Measurements from ENCODE around the gene WDR70.
"Not testable (repeated sequence)": the region's sequence is repeated elsewhere in the genome, so short reads cannot be mapped to it uniquely, and the experiment has no call there.

The WDR70 gene

DNA sequence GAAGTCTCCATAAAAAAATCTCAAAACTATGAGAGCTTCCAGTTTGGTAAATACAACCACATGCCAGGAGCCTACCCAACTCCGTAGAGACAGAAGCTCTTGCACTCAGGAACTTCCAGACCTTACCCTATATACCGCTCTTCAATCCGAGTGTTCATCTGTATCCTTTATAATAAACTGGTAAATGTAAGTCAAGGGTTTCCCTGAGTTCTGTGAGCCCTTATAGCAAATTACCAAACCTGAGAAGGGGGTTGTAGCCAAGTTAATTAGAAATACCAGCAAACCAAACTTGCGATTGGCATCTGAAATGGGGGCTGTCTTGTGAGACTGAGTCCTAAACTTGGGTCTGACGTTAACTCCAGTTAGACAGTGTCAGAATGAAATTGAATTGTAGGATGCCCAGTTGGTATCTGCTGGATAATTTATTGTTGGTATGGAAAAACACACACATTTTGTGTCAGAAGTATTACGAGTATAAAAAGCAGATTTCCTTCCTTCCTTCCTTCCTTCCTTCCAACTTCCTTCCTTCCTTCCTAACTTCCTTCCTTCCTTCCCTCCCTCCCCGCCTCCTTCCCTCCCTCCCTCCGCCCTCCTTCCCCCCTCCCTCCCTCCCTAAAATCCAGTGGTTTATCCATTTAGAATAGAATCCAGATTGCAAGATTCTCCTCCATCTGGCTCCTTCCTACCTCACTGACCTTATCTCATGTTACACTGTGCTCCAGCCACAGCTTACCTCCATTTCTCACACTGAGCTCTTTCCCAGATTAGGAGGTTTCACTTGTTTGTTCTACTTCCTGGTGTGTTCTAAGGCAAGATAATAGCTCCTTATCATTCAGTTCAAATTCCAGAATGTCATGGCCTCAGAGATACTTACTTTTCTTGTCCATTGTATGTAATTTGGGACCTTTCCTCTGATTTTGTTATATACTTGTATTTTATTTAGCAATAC, 196.7 kb downstream of the WDR70 start:
- DNase-seq = no peak

DNA sequence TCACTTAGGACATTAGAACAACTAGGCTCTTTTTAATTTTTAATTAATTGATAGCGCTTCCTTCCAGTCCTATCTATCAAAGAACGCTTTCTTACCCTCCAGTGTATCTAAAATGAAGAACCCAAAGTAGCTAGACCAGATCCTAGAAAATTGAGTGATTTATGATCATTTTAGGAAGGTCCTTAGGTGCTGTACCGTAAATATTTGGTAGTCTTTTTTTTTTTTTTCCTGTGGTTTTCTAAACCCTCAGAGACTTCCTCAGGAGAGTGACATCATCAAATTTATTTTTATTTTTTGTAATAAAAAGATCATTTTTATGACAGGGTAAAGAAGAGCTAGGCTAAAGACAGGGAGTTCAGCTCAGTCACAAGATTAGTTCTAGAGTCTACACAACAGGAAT, 197.4 kb downstream of the WDR70 start:
- DNase-seq = no peak

DNA sequence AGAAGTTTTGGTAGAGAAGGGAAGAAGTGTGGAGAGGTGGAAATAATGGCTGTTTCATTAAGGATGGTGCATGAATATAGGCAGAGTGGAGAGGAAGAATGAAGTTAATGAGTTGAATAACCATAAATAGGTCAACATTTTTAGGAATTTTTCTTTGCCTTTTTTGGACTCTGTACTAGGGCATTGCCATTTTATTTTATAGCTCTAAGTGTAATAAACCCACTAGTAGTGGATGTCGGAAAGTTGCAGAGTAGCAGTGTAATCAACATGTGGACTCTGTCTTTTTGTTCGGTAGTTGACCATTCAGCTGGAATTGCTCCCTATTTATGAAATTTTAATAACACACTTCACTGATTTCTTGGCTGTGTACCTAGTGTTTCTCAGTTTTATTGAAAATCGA, 199.1 kb downstream of the WDR70 start:
- DNase-seq = no peak

DNA sequence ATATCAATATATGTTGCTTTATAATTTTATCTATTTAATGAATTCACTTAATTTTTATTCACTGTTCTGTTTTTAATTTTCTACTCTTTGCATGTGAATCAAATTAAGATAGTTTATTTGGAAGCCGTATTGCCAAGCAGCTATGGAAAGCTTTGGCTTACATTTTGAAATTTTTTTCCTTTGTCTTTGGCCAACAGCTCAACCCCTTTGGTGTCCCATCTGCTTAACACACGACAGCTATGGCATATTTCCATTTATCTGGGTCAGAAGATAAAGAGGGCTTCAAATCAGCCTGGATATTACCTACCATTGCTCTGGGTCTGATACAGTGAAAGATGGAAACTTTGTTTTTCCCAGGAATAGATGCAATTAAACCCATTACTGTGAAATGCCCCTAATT, 201.0 kb downstream of the WDR70 start:
- no peak for DNase-seq

DNA sequence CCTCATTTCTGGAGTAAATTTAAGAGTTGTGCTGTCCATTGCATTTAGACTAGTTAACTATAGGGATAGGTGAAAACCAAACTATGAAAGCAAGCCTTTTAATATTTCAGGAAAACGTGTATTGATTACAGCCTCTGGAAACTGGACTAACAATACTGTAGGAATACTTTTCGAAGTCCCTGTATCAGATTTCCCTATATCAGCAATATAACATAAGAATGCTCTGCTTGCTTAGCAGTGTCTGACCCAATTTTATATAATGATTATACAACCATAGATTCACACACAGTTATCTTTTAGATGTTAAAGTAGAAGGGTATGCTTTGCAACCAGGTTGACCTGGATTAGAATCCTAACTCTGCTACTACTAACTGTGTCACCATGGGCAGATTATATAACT, 203.1 kb downstream of the WDR70 start:
- no peak for DNase-seq

DNA sequence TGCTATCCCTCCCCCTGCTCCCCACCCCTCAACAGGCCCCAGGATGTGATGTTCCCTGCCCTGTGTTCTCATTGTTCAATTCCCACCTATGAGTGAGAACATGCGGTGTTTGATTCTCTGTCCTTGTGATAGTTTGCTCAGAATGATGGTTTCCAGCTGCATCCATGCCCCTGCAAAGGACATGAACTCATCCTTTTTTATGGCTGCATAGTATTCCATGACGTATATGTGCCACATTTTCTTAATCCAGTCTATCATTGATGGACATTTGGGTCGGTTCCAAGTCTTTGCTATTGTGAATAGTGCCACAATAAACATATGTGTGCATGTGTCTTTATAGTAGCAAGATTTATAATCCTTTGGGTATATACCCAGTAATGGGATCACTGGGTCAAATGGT, 214.2 kb downstream of the WDR70 start:
- not testable (repeated sequence) for DNase-seq

DNA sequence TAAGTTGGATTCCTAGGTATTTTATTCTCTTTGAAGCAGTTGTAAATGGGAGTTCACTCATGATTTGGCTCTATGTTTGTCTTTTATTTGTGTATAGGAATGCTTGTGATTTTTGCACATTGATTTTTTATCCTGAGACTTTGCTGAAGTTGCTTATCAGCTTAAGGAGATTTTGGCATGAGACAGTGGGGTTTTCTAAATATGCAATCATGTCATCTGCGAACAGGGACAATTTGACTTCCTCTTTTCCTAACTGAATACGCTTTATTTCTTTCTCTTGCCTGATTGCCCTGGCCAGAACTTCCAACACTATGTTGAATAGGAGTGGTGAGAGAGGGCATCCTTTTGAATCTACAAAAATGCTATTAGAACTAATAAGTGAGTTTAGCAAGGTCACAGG, 215.7 kb downstream of the WDR70 start:
- not testable (repeated sequence) for DNase-seq

DNA sequence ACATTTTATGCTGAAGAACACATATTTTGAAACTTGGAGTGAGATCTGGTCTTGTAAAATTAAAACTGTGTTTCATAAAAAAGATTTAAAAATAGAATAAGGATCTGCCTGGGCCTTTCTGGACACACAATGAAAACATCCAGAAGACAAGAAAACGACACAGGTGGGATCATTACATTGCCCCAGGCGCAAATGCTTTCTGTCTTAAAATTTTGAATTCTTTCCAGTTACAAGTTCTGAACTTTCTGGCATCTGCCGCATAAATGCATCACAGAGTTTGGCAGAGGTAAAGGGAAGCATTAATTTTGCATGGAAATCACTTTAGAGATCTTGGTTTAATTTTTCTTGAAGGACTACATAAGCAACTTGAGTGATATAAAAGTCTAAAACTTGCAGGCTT, 219.6 kb downstream of the WDR70 start:
- no peak for DNase-seq

DNA sequence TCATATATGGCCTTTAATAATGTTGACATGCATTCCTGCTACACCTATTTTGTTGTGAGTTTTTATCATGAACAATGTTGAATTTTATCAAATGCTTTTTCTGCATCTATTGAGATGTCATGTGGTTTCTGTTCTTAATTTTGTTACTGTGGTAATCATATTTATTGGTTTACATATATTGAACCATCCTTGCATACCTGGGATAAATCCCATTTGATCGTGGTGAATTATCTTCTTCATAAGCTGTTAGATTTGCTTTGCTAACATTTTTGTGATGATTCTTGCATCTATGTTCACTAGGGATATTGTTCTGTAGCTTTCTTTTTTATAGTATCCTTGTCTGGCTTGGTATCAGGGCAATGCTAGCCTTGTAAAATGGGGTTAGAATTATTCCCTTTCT, 222.0 kb downstream of the WDR70 start:
- no peak for DNase-seq

DNA sequence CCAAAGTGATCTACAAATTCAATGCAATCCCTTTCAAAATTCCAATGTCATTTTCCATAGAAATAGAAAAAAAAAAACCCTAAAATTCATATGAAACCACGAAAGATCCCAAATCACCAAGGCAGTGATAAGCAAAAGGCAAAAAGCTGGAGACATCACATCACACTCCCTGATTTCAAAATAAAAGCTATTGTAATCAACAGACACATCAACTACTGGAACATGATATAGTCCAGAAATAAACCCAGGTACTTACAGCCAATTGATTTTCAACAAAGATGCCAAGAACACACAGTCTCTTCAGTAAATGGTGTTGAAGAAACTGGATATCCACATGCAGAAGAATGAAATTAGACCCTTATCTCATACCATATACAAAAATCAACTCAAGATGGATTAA, 224.0 kb downstream of the WDR70 start:
- DNase-seq = no peak

DNA sequence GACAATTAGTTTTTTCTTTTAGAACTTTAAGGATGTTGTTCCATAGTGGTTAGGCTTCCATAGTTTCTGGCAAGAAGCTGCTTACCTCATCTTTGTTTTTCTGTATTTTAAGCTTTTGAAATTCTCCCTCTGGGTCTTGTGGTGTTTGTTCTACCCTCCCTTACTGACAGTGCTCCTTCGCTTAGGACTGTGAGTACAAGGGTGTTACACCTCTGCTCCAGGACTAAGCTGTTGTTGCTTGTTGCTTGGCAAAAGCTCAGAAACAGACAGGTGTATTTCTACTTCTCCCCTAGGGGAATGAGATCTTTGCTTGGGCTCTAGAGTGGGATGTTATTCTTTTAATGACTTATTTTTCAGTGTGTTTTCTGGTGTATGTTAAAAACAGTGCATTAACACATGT, 225.2 kb downstream of the WDR70 start:
- DNase-seq = no peak

DNA sequence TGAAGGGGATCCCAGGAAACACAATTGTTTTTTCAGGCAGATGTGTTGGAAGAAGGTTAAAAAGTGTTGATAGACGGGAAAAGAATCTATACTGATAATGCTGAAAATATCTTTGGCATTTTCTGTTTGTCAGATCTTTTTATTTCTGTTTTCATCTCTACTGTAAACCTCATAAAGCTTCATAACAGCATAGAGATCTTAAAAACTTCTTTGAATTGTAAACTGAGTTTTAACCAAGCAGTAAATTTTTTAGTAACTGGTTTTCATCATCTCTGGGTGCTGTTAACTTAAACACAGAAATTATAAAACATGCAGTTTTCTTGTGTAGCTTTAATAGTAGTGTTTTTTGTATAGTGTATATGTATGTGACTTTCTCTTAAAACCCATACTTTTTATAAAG, 227.0 kb downstream of the WDR70 start:
- no peak for DNase-seq

DNA sequence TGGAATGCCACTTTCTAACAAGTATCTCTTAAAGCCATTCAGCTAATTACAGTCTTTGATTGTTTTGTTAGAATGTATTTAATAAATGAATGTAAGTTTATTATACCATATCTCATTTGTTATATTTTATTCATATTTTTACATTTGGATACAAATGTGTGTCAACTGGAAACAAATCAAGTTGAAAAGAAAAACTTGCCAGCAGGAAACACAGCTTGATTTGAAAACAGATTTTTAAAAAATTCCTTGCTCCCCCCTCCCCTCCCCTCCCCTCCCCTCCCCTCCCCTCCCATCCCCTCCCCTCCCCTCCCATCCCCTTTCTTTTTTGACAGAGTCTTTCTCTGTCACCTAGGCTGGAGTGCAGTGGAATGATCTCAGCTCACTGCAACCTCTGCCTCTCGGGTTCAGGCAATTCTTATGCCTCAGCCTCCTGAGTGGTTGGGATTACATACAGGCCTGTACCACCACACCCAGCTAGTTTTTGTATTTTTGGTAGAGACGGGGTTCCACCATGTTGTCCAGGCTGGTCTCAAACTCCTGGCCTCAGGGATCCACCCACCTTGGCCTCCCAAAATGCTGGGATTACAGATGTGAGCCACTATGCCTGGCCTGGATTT, 227.6 kb downstream of the WDR70 start:
- DNase-seq = no peak

DNA sequence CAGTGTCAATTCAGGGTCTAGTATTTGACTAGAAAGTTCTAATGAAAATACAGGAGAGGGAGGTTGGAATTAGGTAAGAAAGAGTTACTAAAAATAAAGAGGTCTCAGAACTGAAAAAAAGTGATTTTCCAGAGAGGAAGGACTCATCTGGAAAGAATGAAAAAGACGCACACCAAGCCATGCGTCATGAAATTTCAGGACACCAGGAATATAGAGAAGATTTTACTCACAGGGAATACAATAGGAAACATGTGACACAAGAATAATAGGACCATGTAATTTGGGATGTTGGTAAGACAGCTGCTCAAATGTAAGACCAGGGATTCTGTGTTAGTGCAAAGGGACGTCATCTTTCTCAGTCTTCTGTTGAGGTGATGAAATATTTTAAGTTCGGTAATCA, 236.1 kb downstream of the WDR70 start:
- no peak for DNase-seq

DNA sequence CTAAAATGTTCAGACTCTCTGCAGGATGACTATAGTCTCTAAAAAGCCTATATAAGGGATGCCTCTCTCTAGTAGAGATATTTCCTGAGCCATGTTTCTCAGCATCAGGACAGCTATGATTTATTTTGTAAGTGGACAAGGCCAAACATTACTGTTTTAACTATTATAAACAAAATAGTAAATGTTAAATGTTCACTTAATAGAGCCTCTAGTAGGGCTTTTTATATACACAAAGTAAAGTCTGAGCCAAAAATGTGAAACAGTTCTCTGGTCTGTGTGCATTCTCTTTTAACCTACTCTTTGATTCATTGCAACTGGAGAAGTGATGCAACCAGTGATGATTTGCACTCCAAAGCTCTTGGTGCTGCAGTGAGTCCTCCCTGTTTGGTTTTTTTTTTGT, 240.2 kb downstream of the WDR70 start:
- DNase-seq = no peak

DNA sequence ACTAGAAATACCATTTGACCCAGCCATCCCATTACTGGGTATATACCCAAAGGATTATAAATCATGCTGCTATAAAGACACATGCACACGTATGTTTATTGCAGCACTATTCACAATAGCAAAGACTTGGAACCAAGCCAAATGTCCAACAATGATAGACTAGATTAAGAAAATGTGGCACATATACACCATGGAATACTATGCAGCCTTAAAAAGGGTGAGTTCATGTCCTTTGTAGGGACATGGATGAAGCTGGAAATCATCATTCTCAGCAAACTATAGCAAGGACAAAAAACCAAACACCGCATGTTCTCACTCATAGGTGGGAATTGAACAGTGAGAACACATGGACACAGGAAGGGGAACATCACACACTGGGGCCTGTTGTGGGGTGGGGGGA, 243.2 kb downstream of the WDR70 start:
- not testable (repeated sequence) for DNase-seq

DNA sequence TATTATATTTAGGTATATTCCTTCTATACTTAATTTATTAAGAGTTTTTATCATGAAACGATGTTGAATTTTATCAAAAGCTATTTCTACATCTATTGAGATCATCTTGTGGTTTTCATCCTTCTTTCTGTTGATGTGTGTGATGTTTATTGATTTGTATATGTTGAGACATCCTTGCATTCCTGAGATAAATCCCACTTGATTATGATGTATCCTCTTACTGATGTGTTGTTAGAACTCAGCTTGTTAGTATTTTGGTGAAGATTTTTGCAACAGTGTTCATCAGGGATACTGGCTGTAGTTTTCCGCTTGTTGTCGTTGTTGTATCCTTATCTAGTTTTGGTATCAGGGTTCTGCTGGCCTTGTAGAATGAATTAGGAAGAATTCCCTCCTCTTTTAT, 247.1 kb downstream of the WDR70 start:
- no peak for DNase-seq

DNA sequence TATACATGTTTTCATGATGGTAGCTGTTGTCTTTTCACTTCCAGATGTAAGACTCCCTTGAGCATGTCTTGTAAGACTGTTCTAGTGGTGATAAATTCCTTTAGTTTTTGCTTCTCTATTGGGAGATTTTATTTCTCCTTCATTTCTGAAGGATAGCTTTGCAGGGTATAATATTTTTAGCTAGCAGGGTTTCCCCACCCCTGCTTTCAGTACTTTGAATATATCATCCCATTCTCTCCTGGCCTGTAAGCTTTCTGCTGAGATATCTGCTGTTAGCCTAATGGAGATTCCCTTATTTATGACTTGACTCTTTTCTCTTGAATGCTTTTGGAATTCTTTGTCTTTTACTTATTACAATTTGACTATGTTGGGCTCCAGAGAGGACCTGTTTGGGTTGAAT, 249.8 kb downstream of the WDR70 start:
- no peak for DNase-seq

DNA sequence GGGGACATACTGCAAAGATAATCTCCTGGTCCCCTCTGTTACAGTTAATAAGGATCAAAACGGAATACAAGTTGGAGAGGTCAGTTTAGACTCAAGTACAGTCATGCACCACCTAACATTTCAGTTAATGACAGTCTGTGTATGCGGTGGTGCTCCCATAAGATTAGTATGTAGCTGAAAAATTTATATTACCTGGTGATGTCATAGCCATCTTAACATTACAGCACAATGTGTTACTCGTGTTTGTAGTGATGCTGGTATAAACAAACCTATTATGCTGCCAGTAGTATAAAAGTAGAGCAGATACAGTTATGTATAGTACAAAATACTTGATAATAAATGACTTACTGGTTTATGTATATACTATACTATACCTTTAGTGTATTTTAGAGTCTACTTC, 252.8 kb downstream of the WDR70 start:
- DNase-seq = no peak

DNA sequence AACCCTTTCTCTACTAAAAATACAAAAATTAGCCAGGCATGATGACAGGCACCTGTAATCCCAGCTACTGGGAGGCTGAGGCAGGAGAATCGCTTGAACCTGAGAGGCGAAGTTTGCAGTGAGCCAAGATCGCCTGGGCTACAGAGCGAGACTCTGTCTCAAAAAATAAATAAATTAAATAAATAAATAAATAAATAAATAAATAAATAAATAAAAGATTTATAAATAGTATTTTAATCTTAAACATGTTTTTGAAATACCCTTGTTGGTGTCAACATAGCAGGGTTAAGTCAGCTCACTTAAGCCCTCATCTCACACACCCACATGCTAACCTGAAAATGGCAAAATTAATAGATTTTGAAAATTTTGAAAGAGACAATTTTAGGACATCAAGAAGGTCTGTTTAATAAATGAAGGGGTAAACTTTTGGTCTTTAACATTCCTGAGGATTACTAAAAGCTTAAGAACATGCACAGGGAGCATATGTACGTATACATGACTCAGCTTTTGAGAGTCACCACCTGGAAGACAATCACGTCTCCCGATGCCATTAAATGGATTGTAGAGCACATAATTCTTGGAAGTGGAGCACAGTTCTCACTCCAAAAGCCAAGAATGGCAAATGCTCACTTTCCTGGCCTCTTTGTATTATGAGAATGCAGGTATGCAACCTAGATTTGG, 258.2 kb downstream of the WDR70 start:
- DNase-seq = no peak

DNA sequence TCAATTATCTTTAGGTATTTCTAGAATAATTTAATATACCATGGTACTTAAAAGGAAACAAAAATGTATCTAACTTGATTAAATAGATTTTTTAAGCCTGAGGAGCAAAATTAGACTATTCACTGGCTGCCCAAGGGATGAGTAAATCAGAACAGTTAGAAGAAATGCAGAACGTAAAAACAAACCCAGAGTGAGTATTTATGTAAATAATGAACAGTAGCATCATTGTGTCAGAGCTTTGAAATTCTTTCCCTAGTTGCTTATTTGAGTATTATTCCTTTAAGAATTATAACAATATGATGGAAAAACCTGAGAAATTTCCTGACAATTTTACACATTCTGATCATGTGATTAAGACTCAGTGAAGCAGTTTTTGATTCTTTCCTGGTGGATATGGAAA, 259.8 kb downstream of the WDR70 start:
- no peak for DNase-seq

DNA sequence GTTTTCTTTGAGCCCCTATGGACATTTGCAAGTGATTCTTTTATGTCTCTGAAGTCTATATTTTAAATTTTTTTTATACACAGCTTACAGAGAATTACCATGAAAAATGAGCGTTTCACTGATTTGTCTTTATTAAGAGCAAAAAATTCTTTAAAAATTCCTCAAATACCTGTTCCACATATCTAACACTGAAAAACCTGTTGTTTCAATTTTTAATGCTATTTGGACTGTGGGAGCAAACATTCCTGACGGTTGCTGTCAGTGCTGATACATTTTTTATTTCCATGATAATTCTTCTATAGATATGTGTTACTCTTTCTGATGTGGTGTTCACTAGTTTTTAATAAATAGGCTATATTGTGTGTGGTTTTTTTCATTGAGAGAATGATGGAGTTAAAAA, 261.0 kb downstream of the WDR70 start:
- no peak for DNase-seq

DNA sequence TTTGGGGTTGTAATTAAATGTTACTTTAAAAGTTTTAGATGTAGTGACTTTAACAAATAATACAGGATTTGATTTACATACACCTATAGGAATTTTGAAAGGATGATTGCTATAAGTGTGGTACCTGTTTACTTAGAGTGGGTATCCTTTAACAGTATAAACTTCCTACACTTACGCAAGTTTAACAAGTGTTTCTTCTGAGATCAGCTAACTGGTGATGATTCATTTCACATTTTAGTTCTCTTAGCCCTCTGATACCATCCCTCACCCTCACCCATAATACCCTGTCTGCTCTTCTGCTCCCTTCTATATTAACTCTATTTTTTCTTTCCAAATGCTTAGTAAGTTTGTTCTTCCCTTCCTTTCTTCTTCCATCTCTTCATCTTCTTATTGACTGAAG, 262.8 kb downstream of the WDR70 start:
- no peak for DNase-seq

DNA sequence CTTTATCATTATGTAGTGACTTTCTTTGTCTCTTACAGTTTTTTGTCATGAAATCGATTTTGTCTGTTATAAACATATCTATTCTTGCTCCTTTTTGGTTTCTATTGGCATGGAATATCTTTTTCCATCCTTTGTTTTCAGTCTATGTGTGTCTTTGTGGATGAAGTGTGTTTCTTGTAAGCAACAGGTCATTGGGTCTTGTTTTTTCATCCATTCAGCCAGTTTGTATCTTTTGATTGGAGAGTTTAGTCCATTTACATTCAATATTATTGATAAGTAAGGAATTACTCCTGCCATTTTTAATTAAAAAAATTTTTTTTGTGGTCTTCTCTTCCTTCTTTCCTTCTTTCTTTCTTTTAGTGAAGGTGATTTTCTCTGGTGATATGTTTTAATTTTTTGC, 266.6 kb downstream of the WDR70 start:
- no peak for DNase-seq

All from activated CD8-positive, alpha-beta memory T cell treated with anti-CD3 and anti-CD28 coated beads, Interleukin-2, amount 50 U/mL, for 4 hours (primary cell).